Adrenal gland (tissue), 5 donors: ENCODE data around the gene NKX6-2.

Experiments
- POLR2A ChIP-seq, 2 donors: fragments of 450-650 bp; IDR thresholded peaks; one replicate each; pipeline ENCODE4 v1.6.1; 2017; ENCODE audit warnings: antibody characterized with exemption in 2 of 2, mild to moderate bottlenecking in 2 of 2, moderate library complexity in 1 of 2
- TF ChIP-seq, protein P1 (sequence below), 6 experiments: fragments of 450-650 bp in 4 of 6; fragments of 200-600 bp in 2 of 6; sonication (generic) in 1 of 6; IDR thresholded peaks; 1 replicate in 5 of 6; 2 replicates in 1 of 6; pipeline versions ENCODE4 v1.5.1 to v1.8.0; 2016 to 2021; ENCODE audit warnings: antibody characterized with exemption in 6 of 6, mild to moderate bottlenecking in 2 of 6, moderate library complexity in 1 of 6
- donor health status: DM: no; HTN: no; CAD: no.

DNA sequence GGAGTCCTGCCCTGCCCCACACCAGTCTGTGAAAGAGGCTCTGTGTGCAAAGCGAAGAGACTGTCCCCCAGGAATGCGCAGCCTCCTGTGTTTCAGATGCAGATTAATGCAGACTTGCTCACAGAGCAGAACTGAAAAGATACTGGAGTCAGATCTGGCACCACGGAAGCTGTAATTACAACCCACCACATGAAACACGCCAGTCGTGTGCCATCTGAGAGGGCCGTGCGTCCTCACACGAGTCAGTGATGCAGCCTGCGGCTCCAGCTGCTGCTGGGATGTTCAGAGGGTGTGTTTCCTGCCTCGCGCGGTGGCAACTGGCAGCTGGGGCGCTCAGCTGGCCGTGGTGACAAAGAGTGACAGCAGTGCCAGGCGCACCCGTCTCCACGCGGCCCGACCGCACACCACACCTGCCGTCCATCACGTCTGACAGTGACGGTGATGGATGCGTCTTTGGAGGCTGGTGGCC is 50.0 kb downstream of the NKX6-2 start:
- TF ChIP-seq, protein P1, sequence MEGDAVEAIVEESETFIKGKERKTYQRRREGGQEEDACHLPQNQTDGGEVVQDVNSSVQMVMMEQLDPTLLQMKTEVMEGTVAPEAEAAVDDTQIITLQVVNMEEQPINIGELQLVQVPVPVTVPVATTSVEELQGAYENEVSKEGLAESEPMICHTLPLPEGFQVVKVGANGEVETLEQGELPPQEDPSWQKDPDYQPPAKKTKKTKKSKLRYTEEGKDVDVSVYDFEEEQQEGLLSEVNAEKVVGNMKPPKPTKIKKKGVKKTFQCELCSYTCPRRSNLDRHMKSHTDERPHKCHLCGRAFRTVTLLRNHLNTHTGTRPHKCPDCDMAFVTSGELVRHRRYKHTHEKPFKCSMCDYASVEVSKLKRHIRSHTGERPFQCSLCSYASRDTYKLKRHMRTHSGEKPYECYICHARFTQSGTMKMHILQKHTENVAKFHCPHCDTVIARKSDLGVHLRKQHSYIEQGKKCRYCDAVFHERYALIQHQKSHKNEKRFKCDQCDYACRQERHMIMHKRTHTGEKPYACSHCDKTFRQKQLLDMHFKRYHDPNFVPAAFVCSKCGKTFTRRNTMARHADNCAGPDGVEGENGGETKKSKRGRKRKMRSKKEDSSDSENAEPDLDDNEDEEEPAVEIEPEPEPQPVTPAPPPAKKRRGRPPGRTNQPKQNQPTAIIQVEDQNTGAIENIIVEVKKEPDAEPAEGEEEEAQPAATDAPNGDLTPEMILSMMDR (IDR thresholded peaks at IDR 0.05): no peak
- no peak for TF ChIP-seq POLR2A (IDR thresholded peaks at IDR 0.05)
